ENCODE results near the gene SLC16A1.

SLC16A1 gene

GRCh38 chr1:112938210-112938609 is 17.8 kb downstream of the SLC16A1 start:
- no peak for TF ChIP-seq CTCF (IDR thresholded peaks at IDR 0.05)

- TF ChIP-seq CTCF (IDR thresholded peaks at IDR 0.05): no peak
Observed at GRCh38 chr1:112937495-112937894, 18.5 kb downstream of the SLC16A1 start.

GRCh38 chr1:112937070-112937469 is 18.9 kb downstream of the SLC16A1 start:
- no peak for TF ChIP-seq CTCF (IDR thresholded peaks at IDR 0.05)

- no peak for TF ChIP-seq CTCF (IDR thresholded peaks at IDR 0.05)
Observed at GRCh38 chr1:112935461-112936111, 20.4 kb downstream of the SLC16A1 start.

GRCh38 chr1:112934577-112934976 is 21.4 kb downstream of the SLC16A1 start:
- no peak for TF ChIP-seq CTCF (IDR thresholded peaks at IDR 0.05)

- TF ChIP-seq CTCF (IDR thresholded peaks at IDR 0.05): no peak
Observed at GRCh38 chr1:112933820-112934571, 22.0 kb downstream of the SLC16A1 start.

GRCh38 chr1:112929979-112930378 is 26.0 kb downstream of the SLC16A1 start:
- no peak for TF ChIP-seq CTCF (IDR thresholded peaks at IDR 0.05)

Measured in LNCAP (cell line).